ENCODE results near the gene ZNF469.

ZNF469 gene

DNA sequence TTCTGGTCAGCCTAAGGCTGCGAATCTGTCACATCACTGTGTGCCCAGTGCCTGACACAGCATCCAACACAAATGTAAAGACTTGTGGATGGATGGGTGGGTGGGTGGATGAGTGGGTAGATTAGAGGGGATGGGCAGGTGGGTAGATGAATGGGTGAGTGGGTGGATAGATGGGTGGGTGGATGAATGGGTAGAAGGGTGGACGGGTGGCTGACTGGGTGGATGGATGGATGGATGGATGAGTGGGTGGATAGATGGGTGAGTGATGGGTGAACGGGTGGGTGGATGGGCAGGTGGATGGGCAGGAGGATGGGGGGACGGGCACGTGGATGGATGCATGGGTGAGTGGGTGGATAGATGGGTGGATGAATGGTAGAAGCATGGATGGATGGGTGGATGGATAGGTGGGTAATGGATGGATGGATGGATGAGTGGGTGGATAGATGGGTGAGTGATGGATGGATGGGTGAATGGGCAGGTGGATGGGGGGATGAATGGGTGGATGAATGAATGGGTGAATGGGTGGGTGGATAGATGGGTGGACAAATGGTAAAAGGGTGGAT is 39.2 kb downstream of the ZNF469 start:
- Histone ChIP-seq H3K79me2 (ENCODE audit: insufficient read depth, low read length) (no peaks in the 10 kb centered on the region), H3K27ac (ENCODE audit: low read length) (no peak overlapping the region), H4K20me1 (ENCODE audit: insufficient read depth, low read length) (0 out of 2 replicates have a peak, but pooled peaks cover 4% of the 10 kb centered on the region), H3K27me3 (ENCODE audit: insufficient read depth, low read length, poor library complexity) (no peaks in the 10 kb centered on the region), H3K4me3 (ENCODE audit: low read depth in 1 of 2, low read length in 2 of 2) (no peak overlapping the region), H3K36me3 (ENCODE audit: insufficient read depth, low read length) (no peaks in the 10 kb centered on the region), H3K4me2 (ENCODE audit: insufficient read depth, low read length) (no peak overlapping the region), H3K4me1 (ENCODE audit: insufficient read depth, low read length) (no peaks in the 10 kb centered on the region), H3K9ac (ENCODE audit: low read depth, low read length) (no peak overlapping the region), H2AFZ (ENCODE audit: low read depth, low read length) (no peak overlapping the region), H3K9me3 (ENCODE audit: insufficient read depth, low read length, severe bottlenecking) (no peaks in the 10 kb centered on the region)
- TF ChIP-seq EZH2 (IDR thresholded peaks at IDR 0.05; ENCODE audit: borderline replicate concordance, low read depth, low read length, severe bottlenecking), result no peak
- TF ChIP-seq, protein P1, sequence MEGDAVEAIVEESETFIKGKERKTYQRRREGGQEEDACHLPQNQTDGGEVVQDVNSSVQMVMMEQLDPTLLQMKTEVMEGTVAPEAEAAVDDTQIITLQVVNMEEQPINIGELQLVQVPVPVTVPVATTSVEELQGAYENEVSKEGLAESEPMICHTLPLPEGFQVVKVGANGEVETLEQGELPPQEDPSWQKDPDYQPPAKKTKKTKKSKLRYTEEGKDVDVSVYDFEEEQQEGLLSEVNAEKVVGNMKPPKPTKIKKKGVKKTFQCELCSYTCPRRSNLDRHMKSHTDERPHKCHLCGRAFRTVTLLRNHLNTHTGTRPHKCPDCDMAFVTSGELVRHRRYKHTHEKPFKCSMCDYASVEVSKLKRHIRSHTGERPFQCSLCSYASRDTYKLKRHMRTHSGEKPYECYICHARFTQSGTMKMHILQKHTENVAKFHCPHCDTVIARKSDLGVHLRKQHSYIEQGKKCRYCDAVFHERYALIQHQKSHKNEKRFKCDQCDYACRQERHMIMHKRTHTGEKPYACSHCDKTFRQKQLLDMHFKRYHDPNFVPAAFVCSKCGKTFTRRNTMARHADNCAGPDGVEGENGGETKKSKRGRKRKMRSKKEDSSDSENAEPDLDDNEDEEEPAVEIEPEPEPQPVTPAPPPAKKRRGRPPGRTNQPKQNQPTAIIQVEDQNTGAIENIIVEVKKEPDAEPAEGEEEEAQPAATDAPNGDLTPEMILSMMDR (IDR thresholded peaks at IDR 0.05; ENCODE audit: borderline replicate concordance, extremely low read depth, low read length, poor library complexity, severe bottlenecking), result no peak
- ATAC-seq (ENCODE audit: insufficient read depth, low read depth) (no peak), DNase-seq (no peak)

- ATAC-seq (ENCODE audit: insufficient read depth, low read depth), result no peak
- Histone ChIP-seq H3K4me2 (ENCODE audit: insufficient read depth, low read length) (no peak overlapping the region), H3K79me2 (ENCODE audit: insufficient read depth, low read length) (no peaks in the 10 kb centered on the region), H2AFZ (ENCODE audit: low read depth, low read length) (no peak overlapping the region), H3K4me1 (ENCODE audit: insufficient read depth, low read length) (no peaks in the 10 kb centered on the region), H3K9ac (ENCODE audit: low read depth, low read length) (no peak overlapping the region), H3K27me3 (ENCODE audit: insufficient read depth, low read length, poor library complexity) (no peaks in the 10 kb centered on the region), H3K27ac (ENCODE audit: low read length) (no peak overlapping the region), H3K9me3 (ENCODE audit: insufficient read depth, low read length, severe bottlenecking) (no peaks in the 10 kb centered on the region), H3K36me3 (ENCODE audit: insufficient read depth, low read length) (no peaks in the 10 kb centered on the region), H3K4me3 (ENCODE audit: low read depth in 1 of 2, low read length in 2 of 2) (no peak overlapping the region), H4K20me1 (ENCODE audit: insufficient read depth, low read length) (0 out of 2 replicates have a peak, but pooled peaks cover 4% of the 10 kb centered on the region)
- DNase-seq, result no peak
- TF ChIP-seq EZH2 (IDR thresholded peaks at IDR 0.05; ENCODE audit: borderline replicate concordance, low read depth, low read length, severe bottlenecking), result no peak
- TF ChIP-seq, protein P1 (IDR thresholded peaks at IDR 0.05; ENCODE audit: borderline replicate concordance, extremely low read depth, low read length, poor library complexity, severe bottlenecking), result no peak
These were observed 40.1 kb downstream of the ZNF469 start for GRCh38 chr16:88422733-88423447.

GRCh38 chr16:88423448-88423850 is 40.7 kb downstream of the ZNF469 start:
- H4K20me1 ChIP-seq (ENCODE audit: insufficient read depth, low read length), result peaks cover 4% of the 10 kb centered on the region; the same call in 1 of the 2 replicates
- H3K9ac ChIP-seq (ENCODE audit: low read depth, low read length), result no peak overlapping the region
- H3K27me3 ChIP-seq (ENCODE audit: insufficient read depth, low read length, poor library complexity), result no peaks in the 10 kb centered on the region
- H2AFZ ChIP-seq (ENCODE audit: low read depth, low read length), result no peak overlapping the region
- no peaks in the 10 kb centered on the region for H3K4me1 ChIP-seq (ENCODE audit: insufficient read depth, low read length)
- DNase-seq, result no peak
- H3K36me3 ChIP-seq (ENCODE audit: insufficient read depth, low read length), result no peaks in the 10 kb centered on the region
- H3K79me2 ChIP-seq (ENCODE audit: insufficient read depth, low read length), result no peaks in the 10 kb centered on the region
- ATAC-seq (ENCODE audit: insufficient read depth, low read depth), result no peak
- no peak overlapping the region for H3K4me2 ChIP-seq (ENCODE audit: insufficient read depth, low read length)
- H3K4me3 ChIP-seq (ENCODE audit: low read depth in 1 of 2, low read length in 2 of 2), result no peak overlapping the region
- no peak overlapping the region for H3K27ac ChIP-seq (ENCODE audit: low read length)
- H3K9me3 ChIP-seq (ENCODE audit: insufficient read depth, low read length, severe bottlenecking), result no peaks in the 10 kb centered on the region
- no peak for TF ChIP-seq EZH2 (IDR thresholded peaks at IDR 0.05; ENCODE audit: borderline replicate concordance, low read depth, low read length, severe bottlenecking)
- TF ChIP-seq, protein P1 (IDR thresholded peaks at IDR 0.05; ENCODE audit: borderline replicate concordance, extremely low read depth, low read length, poor library complexity, severe bottlenecking), result no peak
